Measurements from ENCODE around the gene AUTS2. TPM values are rescaled to one million over a fixed set of nuclear protein-coding genes. Genes with fewer than 3 reads are reported as not detected.

AUTS2 gene
- total and polyA plus RNA-seq, 7 experiments from 2014 or later, result 0.40 to 31.7 (median 4.2) TPM

DNA sequence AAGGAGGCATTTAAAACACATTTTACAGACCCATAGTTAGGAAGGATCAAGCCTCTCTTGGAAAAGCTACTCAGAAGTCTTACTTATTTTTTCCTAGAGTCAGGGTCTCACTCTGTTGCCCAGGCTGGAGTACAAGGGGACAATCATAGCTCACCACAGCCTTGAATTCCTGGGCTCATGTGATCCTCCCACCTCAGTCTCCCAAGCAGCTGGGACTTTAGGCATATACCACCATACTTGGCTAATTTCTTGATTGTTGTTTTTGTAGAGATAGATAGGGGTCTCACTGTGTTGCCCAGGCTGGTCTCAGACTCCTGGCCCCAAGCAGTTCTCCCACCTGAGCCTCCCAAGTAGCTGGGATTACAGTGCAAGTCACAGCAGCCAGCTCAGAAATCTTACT, 1179.0 kb downstream of the AUTS2 start:
- CTCF ChIA-PET, result no interaction called here
- Mint-ChIP-seq H3K9me3 (no peaks in the 10 kb centered on the region), H3K27me3 (peaks cover 0 to 28% (median 0%) of the 10 kb centered on the region in 5 donors), H3K4me3 (peak overlapping the region in 1 of 10 donors; percentile 53), H3K4me1 (peaks cover 0 to 26% (median 18%) of the 10 kb centered on the region in 7 donors), H3K36me3 (peaks cover 0 to 1% (median 0%) of the 10 kb centered on the region in 5 donors), H3K27ac (peak overlapping the region in 1 of 9 donors; percentile 86)
- Histone ChIP-seq H3K36me3 (ENCODE audit: control insufficient read depth in 2 of 3, insufficient read depth in 3 of 3, low read length in 3 of 3) (no peaks in the 10 kb centered on the region), H3K9me3 (ENCODE audit: control insufficient read depth in 2 of 3, low read length in 3 of 3) (no peaks in the 10 kb centered on the region), H3K4me3 (ENCODE audit: low read length) (no peak overlapping the region), H3K27ac (ENCODE audit: low read depth, low read length) (no peak overlapping the region), H3K27me3 (ENCODE audit: control insufficient read depth in 2 of 2, insufficient read depth in 2 of 2, low read length in 2 of 2) (no peaks in the 10 kb centered on the region), H3K4me1 (ENCODE audit: control insufficient read depth in 2 of 2, insufficient read depth in 2 of 2, low read length in 2 of 2) (no peaks in the 10 kb centered on the region)
- DNase-seq, result no peak
- intact Hi-C loops (cut with micrococcal nuclease), result no loop called here
- no peak for ATAC-seq
- POLR2A ChIA-PET, result no interaction called here

DNA sequence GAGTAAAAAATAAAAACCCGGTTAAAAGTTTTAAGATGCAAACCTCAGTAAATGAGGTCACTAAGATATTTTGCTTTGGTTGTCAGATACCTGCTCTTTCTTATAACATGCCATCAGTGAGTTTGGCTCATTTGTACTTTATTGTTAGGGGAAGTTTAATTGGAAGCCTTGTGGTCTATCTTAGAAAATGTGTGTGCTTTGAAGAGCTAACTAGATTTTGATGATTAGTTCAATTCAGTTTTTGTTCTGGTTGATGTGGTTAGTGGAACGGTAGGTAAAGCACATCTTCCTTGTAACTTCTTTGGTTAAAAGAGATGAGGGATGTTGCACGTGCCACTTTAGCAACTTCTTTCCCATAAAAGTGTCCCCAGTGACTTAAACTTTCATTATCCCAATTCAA, 1180.3 kb downstream of the AUTS2 start:
- Histone ChIP-seq H3K36me3 (ENCODE audit: control insufficient read depth in 2 of 3, insufficient read depth in 3 of 3, low read length in 3 of 3) (no peaks in the 10 kb centered on the region), H3K27me3 (ENCODE audit: control insufficient read depth in 2 of 2, insufficient read depth in 2 of 2, low read length in 2 of 2) (no peaks in the 10 kb centered on the region), H3K9me3 (ENCODE audit: control insufficient read depth in 2 of 3, low read length in 3 of 3) (no peaks in the 10 kb centered on the region), H3K4me3 (ENCODE audit: low read length) (no peak overlapping the region), H3K4me1 (ENCODE audit: control insufficient read depth in 2 of 2, insufficient read depth in 2 of 2, low read length in 2 of 2) (no peaks in the 10 kb centered on the region), H3K27ac (ENCODE audit: low read depth, low read length) (no peak overlapping the region)
- Mint-ChIP-seq H3K27me3 (peaks cover 0 to 28% (median 0%) of the 10 kb centered on the region in 5 donors), H3K27ac (peak overlapping the region in 1 of 9 donors; percentile 63), H3K4me3 (peak overlapping the region in 5 of 10 donors; percentile 26 to 53 (median 46)), H3K4me1 (peaks cover 0 to 26% (median 18%) of the 10 kb centered on the region in 7 donors), H3K9me3 (no peaks in the 10 kb centered on the region), H3K36me3 (peaks cover 0 to 1% (median 0%) of the 10 kb centered on the region in 5 donors)
- intact Hi-C loops (cut with micrococcal nuclease), result no loop called here
- ChIA-PET POLR2A (no interaction called here), CTCF (no interaction called here)
- DNase-seq, result peak in 3 of 9 donors; percentile 2 to 29 (median 7)
- peak; percentile 45 for ATAC-seq

DNA sequence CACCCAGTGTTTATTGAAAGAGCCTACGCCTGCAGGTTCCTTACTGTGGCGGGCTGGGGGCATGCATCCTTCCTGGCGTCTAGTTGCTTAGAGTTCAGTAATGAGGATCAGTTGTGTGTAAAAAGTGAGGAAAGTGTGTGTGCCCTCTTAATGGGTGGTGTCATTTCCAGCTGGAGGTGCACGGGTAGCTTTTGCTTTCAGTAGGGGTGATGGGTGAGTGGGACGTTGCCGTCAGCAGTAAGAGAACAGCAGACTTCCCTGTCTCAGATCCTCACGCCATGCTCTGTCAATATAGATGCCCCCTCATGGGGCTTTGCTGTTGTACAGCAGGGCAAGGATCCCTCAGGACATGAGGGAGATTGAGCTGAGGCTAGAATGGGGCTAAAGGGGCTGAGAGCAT, 1181.0 kb downstream of the AUTS2 start:
- intact Hi-C loops (cut with micrococcal nuclease), result loop anchor here in 1 of 2 donors (1.0 kb wide), 1 partner anchor 9 kb away; no protein-coding TSS in a partner anchor
- Histone ChIP-seq H3K4me3 (ENCODE audit: low read length) (peak overlapping the region; percentile 8), H3K4me1 (ENCODE audit: control insufficient read depth in 2 of 2, insufficient read depth in 2 of 2, low read length in 2 of 2) (no peaks in the 10 kb centered on the region), H3K36me3 (ENCODE audit: control insufficient read depth in 2 of 3, insufficient read depth in 3 of 3, low read length in 3 of 3) (no peaks in the 10 kb centered on the region), H3K27me3 (ENCODE audit: control insufficient read depth in 2 of 2, insufficient read depth in 2 of 2, low read length in 2 of 2) (no peaks in the 10 kb centered on the region), H3K27ac (ENCODE audit: low read depth, low read length) (no peak overlapping the region), H3K9me3 (ENCODE audit: control insufficient read depth in 2 of 3, low read length in 3 of 3) (no peaks in the 10 kb centered on the region)
- Mint-ChIP-seq H3K4me3 (peak overlapping the region in 8 of 10 donors; percentile 1 to 70 (median 49)), H3K27ac (peak overlapping the region in 4 of 9 donors; percentile 2 to 83 (median 15)), H3K27me3 (peaks cover 0 to 28% (median 0%) of the 10 kb centered on the region in 5 donors), H3K36me3 (peaks cover 0 to 1% (median 0%) of the 10 kb centered on the region in 5 donors), H3K4me1 (peaks cover 0 to 26% (median 18%) of the 10 kb centered on the region in 7 donors), H3K9me3 (no peaks in the 10 kb centered on the region)
- DNase-seq (no peak), ATAC-seq (no peak)
- ChIA-PET CTCF (interaction anchor here (0.6 kb wide), 1 partner anchor 35 kb away, joined by 3 read pairs; no protein-coding TSS in a partner anchor), POLR2A (no interaction called here)

DNA sequence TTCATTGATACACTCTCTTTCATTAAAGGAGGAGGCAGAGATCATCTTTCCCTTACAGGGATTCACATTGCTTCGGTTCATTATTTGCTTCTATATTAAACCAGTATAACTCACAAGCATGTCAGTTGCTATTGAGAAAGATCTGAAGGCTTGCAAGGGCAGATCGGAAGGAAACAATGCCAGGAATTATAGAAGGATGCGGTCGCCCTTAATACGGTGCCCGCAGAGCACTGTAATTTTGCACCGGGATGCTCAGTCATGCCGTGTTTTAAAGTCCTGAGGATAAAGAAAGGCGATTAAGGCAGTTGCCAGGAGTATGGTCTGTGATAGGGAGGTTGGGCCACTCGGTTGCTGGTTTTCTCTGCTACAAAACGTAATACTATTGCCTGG, 1183.6 kb downstream of the AUTS2 start:
- Mint-ChIP-seq H3K27ac (no peak overlapping the region), H3K4me1 (peaks cover 0 to 23% (median 16%) of the 10 kb centered on the region in 7 donors), H3K36me3 (peaks cover 0 to 4% (median 0%) of the 10 kb centered on the region in 5 donors), H3K4me3 (no peak overlapping the region), H3K9me3 (no peaks in the 10 kb centered on the region), H3K27me3 (peaks cover 0 to 22% (median 0%) of the 10 kb centered on the region in 5 donors)
- Histone ChIP-seq H3K4me3 (ENCODE audit: low read length) (no peak overlapping the region), H3K36me3 (ENCODE audit: control insufficient read depth in 2 of 3, insufficient read depth in 3 of 3, low read length in 3 of 3) (no peaks in the 10 kb centered on the region), H3K9me3 (ENCODE audit: control insufficient read depth in 2 of 3, low read length in 3 of 3) (no peaks in the 10 kb centered on the region), H3K27ac (ENCODE audit: low read depth, low read length) (no peak overlapping the region), H3K4me1 (ENCODE audit: control insufficient read depth in 2 of 2, insufficient read depth in 2 of 2, low read length in 2 of 2) (no peaks in the 10 kb centered on the region), H3K27me3 (ENCODE audit: control insufficient read depth in 2 of 2, insufficient read depth in 2 of 2, low read length in 2 of 2) (no peaks in the 10 kb centered on the region)
- DNase-seq (no peak), ATAC-seq (no peak)
- intact Hi-C loops (cut with micrococcal nuclease), result no loop called here
- CTCF ChIA-PET, result no interaction called here
- POLR2A ChIA-PET, result no interaction called here

DNA sequence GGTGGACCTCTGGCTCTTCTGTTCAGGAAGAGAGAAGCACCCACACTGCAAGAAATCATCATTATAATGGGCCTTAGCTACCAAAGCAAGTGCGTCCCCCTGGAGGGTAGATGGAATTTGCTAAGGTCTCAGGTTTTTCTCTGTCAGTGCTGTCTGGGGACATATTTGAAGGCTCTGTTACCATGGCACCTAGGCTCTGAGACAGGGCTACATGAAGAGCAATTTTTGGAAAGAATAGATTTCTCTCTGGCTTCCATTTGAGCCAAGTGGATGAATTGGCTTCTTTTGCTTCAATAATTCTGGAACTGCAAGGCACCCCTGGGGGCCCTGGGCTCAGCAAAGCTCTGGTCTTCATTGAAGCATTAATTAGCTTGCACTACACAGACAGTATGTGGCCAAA, 1184.5 kb downstream of the AUTS2 start:
- Histone ChIP-seq H3K4me1 (ENCODE audit: control insufficient read depth in 2 of 2, insufficient read depth in 2 of 2, low read length in 2 of 2) (no peaks in the 10 kb centered on the region), H3K4me3 (ENCODE audit: low read length) (no peak overlapping the region), H3K27ac (ENCODE audit: low read depth, low read length) (no peak overlapping the region), H3K27me3 (ENCODE audit: control insufficient read depth in 2 of 2, insufficient read depth in 2 of 2, low read length in 2 of 2) (no peaks in the 10 kb centered on the region), H3K36me3 (ENCODE audit: control insufficient read depth in 2 of 3, insufficient read depth in 3 of 3, low read length in 3 of 3) (no peaks in the 10 kb centered on the region), H3K9me3 (ENCODE audit: control insufficient read depth in 2 of 3, low read length in 3 of 3) (no peaks in the 10 kb centered on the region)
- Mint-ChIP-seq H3K4me1 (peaks cover 0 to 21% (median 15%) of the 10 kb centered on the region in 7 donors), H3K4me3 (no peak overlapping the region), H3K36me3 (peaks cover 0 to 6% (median 0%) of the 10 kb centered on the region in 5 donors), H3K27me3 (peaks cover 0 to 14% (median 0%) of the 10 kb centered on the region in 5 donors), H3K9me3 (peaks cover 0 to 4% (median 0%) of the 10 kb centered on the region in 11 donors), H3K27ac (no peak overlapping the region)
- ChIA-PET CTCF (no interaction called here), POLR2A (no interaction called here)
- DNase-seq (no peak), ATAC-seq (no peak)
- intact Hi-C loops (cut with micrococcal nuclease), result no loop called here

DNA sequence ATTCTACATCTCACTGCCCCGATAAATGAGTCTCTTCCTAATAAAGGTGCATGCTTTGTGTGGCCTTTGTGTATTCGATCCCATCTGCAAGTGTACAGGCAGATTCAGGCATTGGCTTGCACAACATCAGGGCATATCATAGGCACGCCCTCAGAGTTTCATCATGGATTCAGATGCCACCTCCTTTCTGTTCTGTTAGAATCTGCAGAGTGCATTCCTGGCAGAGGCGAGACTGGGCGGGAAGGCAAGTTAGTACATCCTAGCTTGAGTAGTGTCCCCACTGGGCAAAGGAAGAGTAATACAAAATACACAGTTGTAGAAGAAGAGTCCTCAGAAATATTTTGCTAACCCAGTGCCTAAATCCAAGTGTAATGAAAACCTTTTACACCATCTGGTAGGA, 1187.2 kb downstream of the AUTS2 start:
- ATAC-seq (no peak), DNase-seq (no peak)
- intact Hi-C loops (cut with micrococcal nuclease), result no loop called here
- no peaks in the 10 kb centered on the region for H3K4me1 ChIP-seq (ENCODE audit: control insufficient read depth in 2 of 2, insufficient read depth in 2 of 2, low read length in 2 of 2)
- H3K36me3 ChIP-seq (ENCODE audit: control insufficient read depth in 2 of 3, insufficient read depth in 3 of 3, low read length in 3 of 3), result no peaks in the 10 kb centered on the region
- no peak overlapping the region for H3K4me3 Mint-ChIP-seq
- no peaks in the 10 kb centered on the region for H3K27me3 Mint-ChIP-seq
- no peak overlapping the region for H3K27ac Mint-ChIP-seq
- ChIA-PET POLR2A (no interaction called here), CTCF (interaction anchor here (0.6 kb wide), 1 partner anchor 26 kb away, joined by 5 read pairs; no protein-coding TSS in a partner anchor)
- H3K36me3 Mint-ChIP-seq, result peaks cover 0 to 8% (median 0%) of the 10 kb centered on the region in 5 donors
- H3K4me3 ChIP-seq (ENCODE audit: low read length), result no peak overlapping the region
- peaks cover 0 to 12% (median 0%) of the 10 kb centered on the region in 11 donors for H3K9me3 Mint-ChIP-seq
- no peaks in the 10 kb centered on the region for H3K9me3 ChIP-seq (ENCODE audit: control insufficient read depth in 2 of 3, low read length in 3 of 3)
- no peaks in the 10 kb centered on the region for H3K27me3 ChIP-seq (ENCODE audit: control insufficient read depth in 2 of 2, insufficient read depth in 2 of 2, low read length in 2 of 2)
- no peak overlapping the region for H3K27ac ChIP-seq (ENCODE audit: low read depth, low read length)
- peaks cover 0 to 12% (median 0%) of the 10 kb centered on the region in 7 donors for H3K4me1 Mint-ChIP-seq

DNA sequence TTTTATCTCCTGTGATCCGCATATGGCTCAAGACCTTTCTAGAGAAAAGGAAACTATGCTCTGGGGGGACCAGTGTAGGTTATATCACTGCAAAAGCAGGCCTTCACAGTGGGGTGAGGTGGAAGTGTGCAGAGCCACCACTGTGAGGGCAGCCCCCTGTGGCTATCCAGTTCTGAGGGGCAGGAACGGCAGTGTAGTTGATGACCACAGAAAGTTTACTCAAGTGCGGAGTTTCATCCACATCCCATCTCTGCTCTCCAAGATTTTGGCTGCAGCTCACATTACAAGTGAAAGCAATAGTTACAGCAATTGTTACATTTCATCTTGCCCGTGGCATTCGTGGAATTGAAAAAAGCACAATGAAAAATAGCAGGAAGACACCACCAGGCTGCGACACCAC, 1187.8 kb downstream of the AUTS2 start:
- no peak overlapping the region for H3K4me3 Mint-ChIP-seq
- peaks cover 0 to 8% (median 0%) of the 10 kb centered on the region in 5 donors for H3K36me3 Mint-ChIP-seq
- Histone ChIP-seq H3K36me3 (ENCODE audit: control insufficient read depth in 2 of 3, insufficient read depth in 3 of 3, low read length in 3 of 3) (no peaks in the 10 kb centered on the region), H3K27ac (ENCODE audit: low read depth, low read length) (no peak overlapping the region), H3K4me3 (ENCODE audit: low read length) (no peak overlapping the region), H3K27me3 (ENCODE audit: control insufficient read depth in 2 of 2, insufficient read depth in 2 of 2, low read length in 2 of 2) (no peaks in the 10 kb centered on the region), H3K9me3 (ENCODE audit: control insufficient read depth in 2 of 3, low read length in 3 of 3) (no peaks in the 10 kb centered on the region), H3K4me1 (ENCODE audit: control insufficient read depth in 2 of 2, insufficient read depth in 2 of 2, low read length in 2 of 2) (no peaks in the 10 kb centered on the region)
- peaks cover 0 to 12% (median 0%) of the 10 kb centered on the region in 11 donors for H3K9me3 Mint-ChIP-seq
- intact Hi-C loops (cut with micrococcal nuclease), result no loop called here
- no peak overlapping the region for H3K27ac Mint-ChIP-seq
- no peak for ATAC-seq
- ChIA-PET POLR2A (no interaction called here), CTCF (no interaction called here)
- no peak for DNase-seq
- peaks cover 0 to 12% (median 0%) of the 10 kb centered on the region in 7 donors for H3K4me1 Mint-ChIP-seq
- no peaks in the 10 kb centered on the region for H3K27me3 Mint-ChIP-seq

All from naive thymus-derived CD4-positive, alpha-beta T cell (primary cell).